Ishikawa (cell line): ENCODE measurements around the gene PLCB1.

Source experiments
- CEBPB ChIP-seq: IDR thresholded peaks from 2 replicates; pipeline ENCODE4 v1.6.1; 2012
- CREB1 ChIP-seq: IDR thresholded peaks from 2 replicates; pipeline ENCODE4 v1.6.1; 2012; ENCODE audit warnings: low read depth
- EGR1 ChIP-seq: IDR thresholded peaks from 2 replicates; pipeline ENCODE4 v1.6.1; 2012
- EP300 ChIP-seq: IDR thresholded peaks from 2 replicates; pipeline ENCODE4 v1.6.1; 2012; ENCODE audit warnings: borderline replicate concordance
- FOXM1 ChIP-seq: IDR thresholded peaks from 2 replicates; pipeline ENCODE4 v1.6.1; 2012; ENCODE audit warnings: low read depth, borderline replicate concordance
- NFIC ChIP-seq: IDR thresholded peaks from 2 replicates; pipeline ENCODE4 v1.6.1; 2012
- RAD21 ChIP-seq: IDR thresholded peaks from 2 replicates; pipeline ENCODE4 v1.6.1; 2012; ENCODE audit warnings: low read depth
- TAF1 ChIP-seq: IDR thresholded peaks from 2 replicates; pipeline ENCODE4 v1.6.1; 2012; ENCODE audit warnings: low read depth, mild to moderate bottlenecking
- TCF12 ChIP-seq: IDR thresholded peaks from 2 replicates; pipeline ENCODE4 v1.6.1; 2012; ENCODE audit warnings: low read depth
- TEAD4 ChIP-seq: IDR thresholded peaks from 2 replicates; pipeline ENCODE4 v1.6.1; 2012
- YY1 ChIP-seq: IDR thresholded peaks from 2 replicates; pipeline ENCODE4 v1.6.1; 2012; ENCODE audit warnings: low read depth
- ZBTB7A ChIP-seq: IDR thresholded peaks from 2 replicates; pipeline ENCODE4 v1.6.1; 2012; ENCODE audit warnings: low read depth
- TF ChIP-seq, protein P1 (sequence below): IDR thresholded peaks from 2 replicates; pipeline ENCODE4 v1.6.1; 2012
- TF ChIP-seq, protein P2 (sequence below): IDR thresholded peaks from 2 replicates; pipeline ENCODE4 v1.6.1; 2012; ENCODE audit warnings: low read depth, mild to moderate bottlenecking
- TF ChIP-seq, protein P3 (sequence below): IDR thresholded peaks from 2 replicates; pipeline ENCODE4 v1.6.1; 2012

The PLCB1 gene

DNA sequence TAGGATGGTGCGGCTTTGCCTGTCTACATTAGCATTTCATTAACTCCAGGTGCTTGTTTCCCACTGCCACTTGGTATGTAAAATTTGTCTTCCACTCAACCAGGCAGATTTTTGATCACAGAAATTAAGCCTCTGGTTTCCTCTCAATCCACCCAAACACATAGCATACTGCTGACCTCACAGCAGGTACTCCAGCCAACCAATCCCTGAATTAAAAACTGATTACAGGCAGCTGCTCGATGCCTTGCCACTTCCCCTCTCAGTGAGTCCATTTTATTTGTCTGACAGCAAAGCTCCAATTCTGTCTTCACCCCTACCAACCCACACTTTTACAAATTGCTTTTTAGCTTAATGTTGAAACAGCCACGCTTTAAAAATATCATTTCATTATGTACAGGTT, 95.2 kb downstream of the PLCB1 start:
- TF ChIP-seq ZBTB7A (no peak), TCF12 (no peak), NFIC (no peak)

DNA sequence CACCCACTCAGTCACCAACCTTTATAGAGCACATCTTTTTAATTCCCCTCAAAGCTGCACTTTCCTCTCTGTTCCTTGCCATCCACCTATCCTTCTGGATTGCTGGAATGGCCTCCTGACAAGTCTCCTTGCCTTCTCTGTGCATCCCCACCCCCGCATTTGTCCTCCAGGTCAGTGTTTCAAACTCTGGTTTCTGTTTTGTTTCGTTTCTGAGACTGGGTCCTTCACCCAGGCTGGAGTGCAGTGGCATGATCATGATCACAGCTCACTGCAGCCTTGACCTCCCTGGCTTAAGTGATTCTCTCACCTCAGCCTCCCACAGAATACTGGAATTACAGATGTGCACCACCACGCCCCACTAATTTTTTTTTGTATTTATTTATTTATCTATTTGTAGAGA, 96.2 kb downstream of the PLCB1 start:
- no peak for TF ChIP-seq CREB1
- TF ChIP-seq TAF1: no peak
- no peak for TF ChIP-seq TCF12
- TF ChIP-seq RAD21: no peak
- TF ChIP-seq, protein P1, sequence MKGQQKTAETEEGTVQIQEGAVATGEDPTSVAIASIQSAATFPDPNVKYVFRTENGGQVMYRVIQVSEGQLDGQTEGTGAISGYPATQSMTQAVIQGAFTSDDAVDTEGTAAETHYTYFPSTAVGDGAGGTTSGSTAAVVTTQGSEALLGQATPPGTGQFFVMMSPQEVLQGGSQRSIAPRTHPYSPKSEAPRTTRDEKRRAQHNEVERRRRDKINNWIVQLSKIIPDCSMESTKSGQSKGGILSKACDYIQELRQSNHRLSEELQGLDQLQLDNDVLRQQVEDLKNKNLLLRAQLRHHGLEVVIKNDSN: no peak
- TF ChIP-seq FOXM1: no peak
- TF ChIP-seq, protein P2, sequence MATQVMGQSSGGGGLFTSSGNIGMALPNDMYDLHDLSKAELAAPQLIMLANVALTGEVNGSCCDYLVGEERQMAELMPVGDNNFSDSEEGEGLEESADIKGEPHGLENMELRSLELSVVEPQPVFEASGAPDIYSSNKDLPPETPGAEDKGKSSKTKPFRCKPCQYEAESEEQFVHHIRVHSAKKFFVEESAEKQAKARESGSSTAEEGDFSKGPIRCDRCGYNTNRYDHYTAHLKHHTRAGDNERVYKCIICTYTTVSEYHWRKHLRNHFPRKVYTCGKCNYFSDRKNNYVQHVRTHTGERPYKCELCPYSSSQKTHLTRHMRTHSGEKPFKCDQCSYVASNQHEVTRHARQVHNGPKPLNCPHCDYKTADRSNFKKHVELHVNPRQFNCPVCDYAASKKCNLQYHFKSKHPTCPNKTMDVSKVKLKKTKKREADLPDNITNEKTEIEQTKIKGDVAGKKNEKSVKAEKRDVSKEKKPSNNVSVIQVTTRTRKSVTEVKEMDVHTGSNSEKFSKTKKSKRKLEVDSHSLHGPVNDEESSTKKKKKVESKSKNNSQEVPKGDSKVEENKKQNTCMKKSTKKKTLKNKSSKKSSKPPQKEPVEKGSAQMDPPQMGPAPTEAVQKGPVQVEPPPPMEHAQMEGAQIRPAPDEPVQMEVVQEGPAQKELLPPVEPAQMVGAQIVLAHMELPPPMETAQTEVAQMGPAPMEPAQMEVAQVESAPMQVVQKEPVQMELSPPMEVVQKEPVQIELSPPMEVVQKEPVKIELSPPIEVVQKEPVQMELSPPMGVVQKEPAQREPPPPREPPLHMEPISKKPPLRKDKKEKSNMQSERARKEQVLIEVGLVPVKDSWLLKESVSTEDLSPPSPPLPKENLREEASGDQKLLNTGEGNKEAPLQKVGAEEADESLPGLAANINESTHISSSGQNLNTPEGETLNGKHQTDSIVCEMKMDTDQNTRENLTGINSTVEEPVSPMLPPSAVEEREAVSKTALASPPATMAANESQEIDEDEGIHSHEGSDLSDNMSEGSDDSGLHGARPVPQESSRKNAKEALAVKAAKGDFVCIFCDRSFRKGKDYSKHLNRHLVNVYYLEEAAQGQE: no peak
- no peak for TF ChIP-seq CEBPB
- no peak for TF ChIP-seq NFIC
- no peak for TF ChIP-seq YY1
- TF ChIP-seq TEAD4: no peak
- TF ChIP-seq ZBTB7A: no peak
- no peak for TF ChIP-seq EP300
- TF ChIP-seq EGR1: no peak
- TF ChIP-seq, protein P3, sequence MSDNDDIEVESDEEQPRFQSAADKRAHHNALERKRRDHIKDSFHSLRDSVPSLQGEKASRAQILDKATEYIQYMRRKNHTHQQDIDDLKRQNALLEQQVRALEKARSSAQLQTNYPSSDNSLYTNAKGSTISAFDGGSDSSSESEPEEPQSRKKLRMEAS: no peak

DNA sequence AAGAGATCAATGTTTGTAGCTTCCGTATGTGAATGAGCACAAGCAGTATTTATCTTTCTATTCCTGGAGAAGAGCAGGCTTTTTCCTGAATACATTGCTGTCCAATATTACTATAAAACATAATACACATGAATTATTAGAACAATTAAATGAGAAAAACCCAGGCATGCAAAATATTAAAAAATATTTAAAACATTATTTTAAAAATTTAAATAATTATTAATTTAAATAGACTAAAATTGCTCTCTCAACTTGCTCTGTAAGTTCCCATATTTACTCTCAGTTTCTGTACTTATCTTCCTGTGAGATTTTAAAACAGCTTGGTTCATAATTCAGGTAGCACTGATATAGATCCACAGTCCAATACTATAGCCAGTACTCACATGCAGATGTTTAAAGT, 97.0 kb downstream of the PLCB1 start:
- no peak for TF ChIP-seq TEAD4
- TF ChIP-seq EP300: no peak
- TF ChIP-seq CEBPB: no peak
- TF ChIP-seq TCF12: no peak
- TF ChIP-seq EGR1: no peak
- TF ChIP-seq ZBTB7A: no peak
- no peak for TF ChIP-seq CREB1
- TF ChIP-seq NFIC: no peak
- TF ChIP-seq, protein P3: no peak

DNA sequence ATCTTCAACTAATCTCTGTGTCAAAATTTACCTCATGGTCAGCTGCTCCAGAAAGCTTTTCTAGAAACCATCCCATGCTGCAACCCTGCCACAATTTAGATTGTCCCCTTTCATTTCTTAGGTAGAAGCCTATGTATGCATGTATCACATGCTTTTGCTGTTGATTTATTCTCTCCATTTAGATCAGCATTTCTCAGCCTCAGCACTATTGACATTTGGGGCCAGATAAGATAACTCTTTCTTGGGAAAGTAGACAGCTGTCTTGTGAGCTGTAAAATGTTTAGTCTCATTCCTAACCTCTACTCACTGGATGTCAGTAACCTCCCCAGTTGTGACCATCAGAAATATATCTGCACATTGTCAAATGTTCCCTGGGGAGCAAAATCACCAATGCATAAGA, 99.0 kb downstream of the PLCB1 start:
- TF ChIP-seq EGR1 (no peak), EP300 (no peak), FOXM1 (no peak), TAF1 (no peak), RAD21 (no peak), ZBTB7A (no peak), NFIC (no peak), CREB1 (no peak), TEAD4 (no peak), CEBPB (no peak), YY1 (no peak), TCF12 (no peak)
- TF ChIP-seq, protein P2: no peak
- TF ChIP-seq, protein P3: no peak
- TF ChIP-seq, protein P1: no peak

DNA sequence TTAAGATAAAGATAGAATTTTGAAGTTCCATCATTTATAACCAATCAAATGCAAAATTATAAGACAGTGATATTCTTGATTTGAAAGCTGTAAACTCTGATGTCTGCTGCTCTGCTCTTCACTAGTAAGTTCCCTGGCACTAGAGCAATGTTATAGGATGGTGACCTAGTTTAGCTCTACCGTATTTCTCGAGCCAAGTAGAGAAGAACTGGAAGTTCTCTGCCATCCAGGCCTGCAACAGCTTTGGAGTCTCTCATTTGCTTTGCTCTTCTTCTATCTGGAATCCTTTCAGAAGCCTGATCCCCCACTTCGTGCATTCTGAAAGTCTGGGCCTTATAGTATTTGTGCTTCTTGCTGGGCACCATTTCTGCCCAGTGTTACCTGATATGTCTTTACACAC, 100.3 kb downstream of the PLCB1 start:
- TF ChIP-seq, protein P3: no peak
- TF ChIP-seq YY1 (no peak), TEAD4 (no peak), EGR1 (no peak), RAD21 (no peak), NFIC (no peak), EP300 (no peak), TCF12 (no peak), CREB1 (no peak), ZBTB7A (no peak), CEBPB (no peak), FOXM1 (no peak), TAF1 (no peak)
- TF ChIP-seq, protein P1: no peak
- TF ChIP-seq, protein P2: no peak
